ENCODE results near the gene STUM.

- TF ChIP-seq RFX5 (IDR thresholded peaks at IDR 0.05; ENCODE audit: low read length) (no peak), GABPA (IDR thresholded peaks at IDR 0.05; ENCODE audit: low read depth) (no peak), ELF1 (IDR thresholded peaks at IDR 0.05) (no peak), NRF1 (IDR thresholded peaks at IDR 0.05; ENCODE audit: low read depth, low read length) (no peak)
Measured at GRCh38 chr1:226646026-226646869, 97.7 kb downstream of the STUM start.
